K562 (cell line): ENCODE results near the gene CLDN7. TPM values are rescaled to one million over a fixed set of nuclear protein-coding genes. Genes with fewer than 3 reads are reported as not detected.
A peak's percentile ranks its signal among the peaks of the same experiment; 100 is the strongest.

Source experiments
- BDP1 ChIP-seq: IDR thresholded peaks from 3 replicates; pipeline ENCODE4 v1.6.1; 2011; ENCODE audit not compliant: insufficient read length, insufficient read depth
- DPF2 ChIP-seq: fragments of 450-650 bp; IDR thresholded peaks from 2 replicates; pipeline ENCODE4 v1.6.1; 2016
- ELF4 ChIP-seq: fragments of 450-650 bp; formaldehyde crosslinking; IDR thresholded peaks from 2 replicates; pipeline ENCODE4 v1.4.0; 2022; ENCODE audit warnings: missing genetic modification characterization
- ETS1 ChIP-seq: conservative IDR thresholded peaks from 2 replicates; pipeline ENCODE4 v1.6.1; 2011; ENCODE audit warnings: low read depth, mild to moderate bottlenecking, low read length; ENCODE audit not compliant: control insufficient read depth
- MBD1 ChIP-seq: fragments of 250-450 bp; sonication (Bioruptor Pico); IDR thresholded peaks from 2 replicates; pipeline ENCODE4 v1.8.0; 2022; ENCODE audit warnings: inconsistent platforms
- MEF2D ChIP-seq: conservative IDR thresholded peaks from 2 replicates; pipeline ENCODE4 v1.6.1; 2016; ENCODE audit warnings: low read depth, missing genetic modification characterization, missing compliant biosample characterization
- MYC ChIP-seq, 2 experiments: fragments of 250-450 bp in 1 of 2; sonication (Bioruptor Pico) in 1 of 2; IDR thresholded peaks; 2 replicates each; pipeline versions ENCODE4 v1.5.1 to v1.6.1; 2012 to 2021; ENCODE audit warnings: low read depth in 2 of 2, borderline replicate concordance in 1 of 2, improper control_type of control experiment in 1 of 2, low read length in 1 of 2, mild to moderate bottlenecking in 1 of 2, moderate library complexity in 1 of 2
- NR2F6 ChIP-seq: fragments of 450-650 bp; formaldehyde crosslinking; IDR thresholded peaks from 2 replicates; pipeline ENCODE4 v1.4.0; 2020; ENCODE audit warnings: mild to moderate bottlenecking
- NR4A1 ChIP-seq, 2 experiments: fragments of 250-450 bp in 1 of 2; fragments of 450-650 bp in 1 of 2; sonication (Bioruptor Pico) in 1 of 2; IDR thresholded peaks; 2 replicates each; pipeline versions ENCODE4 v1.4.0 to v1.6.1; 2016 to 2020; ENCODE audit warnings: mild to moderate bottlenecking in 2 of 2, missing compliant biosample characterization in 1 of 2, missing genetic modification characterization in 1 of 2, moderate library complexity in 1 of 2
- PHF21A ChIP-seq: fragments of 450-650 bp; IDR thresholded peaks from 2 replicates; pipeline ENCODE4 v1.6.1; 2017; ENCODE audit warnings: low read depth, borderline replicate concordance
- RAD21 ChIP-seq, 2 experiments: fragments of 250-450 bp in 1 of 2; fragments of 450-650 bp in 1 of 2; sonication (Bioruptor Pico) in 1 of 2; formaldehyde crosslinking in 1 of 2; IDR thresholded peaks in 1 of 2; conservative IDR thresholded peaks in 1 of 2; 2 replicates each; pipeline versions ENCODE4 v1.4.0 to v1.8.0; 2020 to 2022; ENCODE audit warnings: mild to moderate bottlenecking in 2 of 2, moderate library complexity in 1 of 2
- TFE3 ChIP-seq: fragments of 450-650 bp; formaldehyde crosslinking; IDR thresholded peaks from 2 replicates; pipeline ENCODE4 v1.4.0; 2020; ENCODE audit warnings: mild to moderate bottlenecking, mixed read lengths
- ZFX ChIP-seq: sonication (generic); formaldehyde crosslinking; IDR thresholded peaks from 2 replicates; pipeline ENCODE4 v1.8.0; 2022; ENCODE audit warnings: mild to moderate bottlenecking, missing genetic modification reagents, moderate library complexity
- ZNF12 ChIP-seq: sonication (generic); formaldehyde crosslinking; IDR thresholded peaks from 2 replicates; pipeline ENCODE4 v1.4.0; 2020; ENCODE audit warnings: mild to moderate bottlenecking, missing genetic modification reagents
- ZNF431 ChIP-seq: sonication (generic); formaldehyde crosslinking; IDR thresholded peaks from 2 replicates; pipeline ENCODE4 v1.8.0; 2022; ENCODE audit warnings: mild to moderate bottlenecking, missing genetic modification reagents
- ZNF586 ChIP-seq: fragments of 450-650 bp; formaldehyde crosslinking; conservative IDR thresholded peaks from 2 replicates; pipeline ENCODE4 v1.4.0; 2020; ENCODE audit warnings: mild to moderate bottlenecking, moderate library complexity
- ZNF609 ChIP-seq: sonication (generic); formaldehyde crosslinking; IDR thresholded peaks from 2 replicates; pipeline ENCODE4 v1.8.1; 2023; ENCODE audit warnings: missing genetic modification reagents, mild to moderate bottlenecking, borderline replicate concordance
- polyA plus RNA-seq, 8 experiments: library from polyadenylated mRNA; depleted of rRNA in 4 of 8; stranded (reverse) in 5 of 8; unstranded in 3 of 8; fragments of >200 nt; fragmentation: Nextera tagmentation in 2 of 8; fragmentation: Illumina TruSeq in 1 of 8; extraction: Ambion mirVana in 2 of 8; extraction: Trizol in 1 of 8; gene quantifications; 2 replicates each; pipeline versions ENCODE4 v1.2.1 to v1.2.3, GENCODE V29; 2011 to 2014; ENCODE audit warnings: inconsistent platforms in 1 of 8, missing spikeins in 1 of 8
- total RNA-seq, 7 experiments: library from RNA; depleted of rRNA in 6 of 7; stranded (reverse); fragments of >200 nt in 6 of 7; fragmentation: Illumina TruSeq in 2 of 7; extraction: Trizol in 2 of 7; gene quantifications; 2 replicates each; pipeline versions ENCODE4 v1.2.1 to v1.2.3, GENCODE V29; 2011 to 2021; ENCODE audit warnings: low replicate concordance in 1 of 7

CLDN7 gene
- total and polyA plus RNA-seq, 9 of the 15 experiments (the other 6 are each of a cell fraction or from before 2014, with no cell fraction given), result 2.2 to 14.5 (median 7.6) TPM

GRCh38 chr17:7219812-7220592, 42.3 kb downstream of the CLDN7 start, which contains the start of the genes ACADVL and DLG4 (continued):
- no peak for TF ChIP-seq DPF2
- peak; percentile 63 for TF ChIP-seq MYC (IDR thresholded peaks at IDR 0.05; ENCODE audit: low read depth, low read length)
- no peak for TF ChIP-seq MYC (CRISPR knock-in tag; IDR thresholded peaks at IDR 0.05; ENCODE audit: borderline replicate concordance, low read depth)
- no peak for TF ChIP-seq TFE3 (CRISPR knock-in tag)
- peak; percentile 95 for TF ChIP-seq ETS1
- 0 out of 2 replicates have a peak, but pooled peaks have one; percentile 71 for TF ChIP-seq NR2F6
- no peak for TF ChIP-seq ZNF586 (CRISPR knock-in tag)
- TF ChIP-seq NR4A1 (CRISPR knock-in tag; IDR thresholded peaks at IDR 0.05), result 0 out of 2 replicates have a peak, but pooled peaks have one; percentile 5
- no peak for TF ChIP-seq NR4A1 (tag; IDR thresholded peaks at IDR 0.05)
- TF ChIP-seq ELF4 (CRISPR knock-in tag), result peak; percentile 37; the same call in 1 of the 2 replicates
- no peak for TF ChIP-seq BDP1
- TF ChIP-seq ZNF609 (CRISPR knock-in tag), result no peak
- TF ChIP-seq PHF21A, result no peak
- no peak for TF ChIP-seq ZNF12 (CRISPR knock-in tag)
- no peak for TF ChIP-seq MBD1
- no peak for TF ChIP-seq MEF2D (tag)
- peak; percentile 58 for TF ChIP-seq ZFX (CRISPR knock-in tag)
- no peak for TF ChIP-seq ZNF431 (CRISPR knock-in tag)
- no peak for TF ChIP-seq RAD21 (CRISPR knock-in tag; conservative IDR thresholded peaks at IDR 0.05 in 1 of 2, IDR thresholded peaks at IDR 0.05 in 1 of 2)
